ENCODE data around the gene GYG1. TPM values are rescaled to one million over a fixed set of nuclear protein-coding genes. Genes with fewer than 3 reads are reported as not detected.

Gene GYG1
- total and polyA plus RNA-seq, 2 of the 8 experiments (the other 6 are each of a cell fraction or from before 2014, with no cell fraction given), result 19.4 to 34.2 TPM

DNA sequence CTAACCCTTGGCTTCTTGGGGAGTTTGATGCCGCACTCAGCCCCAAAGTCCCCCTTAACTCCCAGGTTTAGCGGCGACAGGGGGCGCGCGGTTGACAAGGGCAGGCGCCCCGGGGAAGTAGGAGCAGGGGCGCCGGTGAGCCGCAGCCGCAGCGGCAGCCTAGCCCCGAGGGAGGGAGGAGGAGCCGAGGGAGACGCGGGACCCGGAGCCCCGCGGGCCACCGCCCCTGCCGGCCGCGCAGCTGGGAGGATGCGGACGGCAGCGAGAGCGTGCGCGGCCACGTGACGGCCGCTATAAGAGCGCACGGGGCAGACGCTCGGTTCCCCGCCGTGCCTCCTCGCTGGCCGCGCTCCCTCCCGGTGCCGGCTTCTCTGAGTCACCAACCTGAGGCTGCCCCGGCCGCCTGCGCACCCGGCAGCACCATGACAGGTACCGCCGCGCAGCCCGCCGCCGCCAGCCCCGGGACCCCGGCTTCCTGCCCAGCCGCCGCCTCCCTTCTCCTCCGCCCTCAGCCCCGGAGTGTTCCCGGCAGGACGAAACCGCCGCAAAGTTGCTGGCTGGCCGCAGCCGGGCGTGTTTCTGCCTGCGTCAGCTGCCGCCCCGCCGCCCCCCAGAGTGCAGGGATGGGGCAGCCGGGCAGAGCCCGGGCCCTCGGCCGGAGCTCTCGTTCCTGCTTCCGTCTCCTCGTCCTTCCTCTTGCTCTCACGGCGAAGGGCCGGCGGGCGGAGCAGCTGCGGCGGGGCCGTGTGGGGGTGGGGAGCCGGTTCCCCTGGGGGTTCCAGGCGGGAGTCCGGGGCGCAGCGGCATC, at the start of gene GYG1 (continued):
- TF ChIP-seq YY1 (IDR thresholded peaks at IDR 0.05; ENCODE audit: low read depth, low read length), result no peak
- TF ChIP-seq TAF7 (optimal IDR thresholded peaks at IDR 0.05; ENCODE audit: borderline replicate concordance, low read depth, low read length), result no peak
- TF ChIP-seq, protein P1, sequence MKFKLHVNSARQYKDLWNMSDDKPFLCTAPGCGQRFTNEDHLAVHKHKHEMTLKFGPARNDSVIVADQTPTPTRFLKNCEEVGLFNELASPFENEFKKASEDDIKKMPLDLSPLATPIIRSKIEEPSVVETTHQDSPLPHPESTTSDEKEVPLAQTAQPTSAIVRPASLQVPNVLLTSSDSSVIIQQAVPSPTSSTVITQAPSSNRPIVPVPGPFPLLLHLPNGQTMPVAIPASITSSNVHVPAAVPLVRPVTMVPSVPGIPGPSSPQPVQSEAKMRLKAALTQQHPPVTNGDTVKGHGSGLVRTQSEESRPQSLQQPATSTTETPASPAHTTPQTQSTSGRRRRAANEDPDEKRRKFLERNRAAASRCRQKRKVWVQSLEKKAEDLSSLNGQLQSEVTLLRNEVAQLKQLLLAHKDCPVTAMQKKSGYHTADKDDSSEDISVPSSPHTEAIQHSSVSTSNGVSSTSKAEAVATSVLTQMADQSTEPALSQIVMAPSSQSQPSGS (IDR thresholded peaks at IDR 0.05; ENCODE audit: low read length), result no peak
- TF ChIP-seq, protein P2, sequence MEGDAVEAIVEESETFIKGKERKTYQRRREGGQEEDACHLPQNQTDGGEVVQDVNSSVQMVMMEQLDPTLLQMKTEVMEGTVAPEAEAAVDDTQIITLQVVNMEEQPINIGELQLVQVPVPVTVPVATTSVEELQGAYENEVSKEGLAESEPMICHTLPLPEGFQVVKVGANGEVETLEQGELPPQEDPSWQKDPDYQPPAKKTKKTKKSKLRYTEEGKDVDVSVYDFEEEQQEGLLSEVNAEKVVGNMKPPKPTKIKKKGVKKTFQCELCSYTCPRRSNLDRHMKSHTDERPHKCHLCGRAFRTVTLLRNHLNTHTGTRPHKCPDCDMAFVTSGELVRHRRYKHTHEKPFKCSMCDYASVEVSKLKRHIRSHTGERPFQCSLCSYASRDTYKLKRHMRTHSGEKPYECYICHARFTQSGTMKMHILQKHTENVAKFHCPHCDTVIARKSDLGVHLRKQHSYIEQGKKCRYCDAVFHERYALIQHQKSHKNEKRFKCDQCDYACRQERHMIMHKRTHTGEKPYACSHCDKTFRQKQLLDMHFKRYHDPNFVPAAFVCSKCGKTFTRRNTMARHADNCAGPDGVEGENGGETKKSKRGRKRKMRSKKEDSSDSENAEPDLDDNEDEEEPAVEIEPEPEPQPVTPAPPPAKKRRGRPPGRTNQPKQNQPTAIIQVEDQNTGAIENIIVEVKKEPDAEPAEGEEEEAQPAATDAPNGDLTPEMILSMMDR (IDR thresholded peaks at IDR 0.05; ENCODE audit: control extremely low read depth in 1 of 3, insufficient read depth in 1 of 3, low read depth in 1 of 3, low read length in 3 of 3), result peak; percentile 6 to 29 (median 13)
- TF ChIP-seq, protein P3, sequence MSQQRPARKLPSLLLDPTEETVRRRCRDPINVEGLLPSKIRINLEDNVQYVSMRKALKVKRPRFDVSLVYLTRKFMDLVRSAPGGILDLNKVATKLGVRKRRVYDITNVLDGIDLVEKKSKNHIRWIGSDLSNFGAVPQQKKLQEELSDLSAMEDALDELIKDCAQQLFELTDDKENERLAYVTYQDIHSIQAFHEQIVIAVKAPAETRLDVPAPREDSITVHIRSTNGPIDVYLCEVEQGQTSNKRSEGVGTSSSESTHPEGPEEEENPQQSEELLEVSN (IDR thresholded peaks at IDR 0.05), result peak; percentile 76
- no peak for TF ChIP-seq GABPA (IDR thresholded peaks at IDR 0.05; ENCODE audit: borderline replicate concordance, insufficient read depth, low read length)
- TF ChIP-seq BRCA1 (IDR thresholded peaks at IDR 0.05; ENCODE audit: low read depth, low read length), result no peak
- no peak for TF ChIP-seq HDAC2 (IDR thresholded peaks at IDR 0.05; ENCODE audit: borderline replicate concordance in 1 of 2, low read depth in 2 of 2, low read length in 2 of 2)
- TF ChIP-seq JUN (IDR thresholded peaks at IDR 0.05; ENCODE audit: low read depth, low read length), result no peak
- TF ChIP-seq NANOG (IDR thresholded peaks at IDR 0.05; ENCODE audit: insufficient read depth, low read depth, low read length, poor library complexity, severe bottlenecking), result no peak
- no peak for TF ChIP-seq CEBPB (IDR thresholded peaks at IDR 0.05; ENCODE audit: low read depth, low read length)
- no peak for TF ChIP-seq NRF1 (IDR thresholded peaks at IDR 0.05; ENCODE audit: low read depth, low read length)
- peak in 1 of 2 experiments; percentile 80; a peak in 2 of 4 replicates for TF ChIP-seq SIN3A (conservative IDR thresholded peaks at IDR 0.05 in 1 of 2, IDR thresholded peaks at IDR 0.05 in 1 of 2; ENCODE audit: low read depth in 1 of 2, low read length in 2 of 2)
- TF ChIP-seq CHD2 (IDR thresholded peaks at IDR 0.05; ENCODE audit: low read length), result no peak
- no peak for TF ChIP-seq RXRA (IDR thresholded peaks at IDR 0.05; ENCODE audit: insufficient read depth, low read depth, low read length)
- TF ChIP-seq JUND (IDR thresholded peaks at IDR 0.05; ENCODE audit: low read length), result peak; percentile 47; the same call in 1 of the 2 replicates
- TF ChIP-seq SP1 (IDR thresholded peaks at IDR 0.05; ENCODE audit: low read depth, low read length), result no peak
- TF ChIP-seq TAF1 (IDR thresholded peaks at IDR 0.05; ENCODE audit: low read depth, low read length), result peak; percentile 65
